K562 (cell line): Measurements from ENCODE around the gene ASCC3.

Experiments used
- MAFF ChIP-seq: IDR thresholded peaks from 2 replicates; pipeline ENCODE4 v1.6.1; 2012; ENCODE audit warnings: low read length, improper control_type of control experiment
- MAZ ChIP-seq, 2 experiments: fragments of 450-650 bp in 1 of 2; sonication (generic) in 1 of 2; formaldehyde crosslinking; IDR thresholded peaks in 1 of 2; conservative IDR thresholded peaks in 1 of 2; 2 replicates each; pipeline versions ENCODE4 v1.4.0 to v1.5.0; 2020; ENCODE audit warnings: mild to moderate bottlenecking in 1 of 2, missing genetic modification reagents in 1 of 2
- MECOM ChIP-seq: fragments of 250-450 bp; sonication (Bioruptor Pico); IDR thresholded peaks from 2 replicates; pipeline ENCODE4 v1.8.0; 2022; ENCODE audit warnings: inconsistent platforms
- MTA2 ChIP-seq: fragments of 450-650 bp; IDR thresholded peaks from 2 replicates; pipeline ENCODE4 v1.6.1; 2016; ENCODE audit warnings: low read depth
- MYC ChIP-seq, 2 experiments: fragments of 250-450 bp in 1 of 2; sonication (Bioruptor Pico) in 1 of 2; IDR thresholded peaks; 2 replicates each; pipeline versions ENCODE4 v1.5.1 to v1.6.1; 2012 to 2021; ENCODE audit warnings: low read depth in 2 of 2, borderline replicate concordance in 1 of 2, improper control_type of control experiment in 1 of 2, low read length in 1 of 2, mild to moderate bottlenecking in 1 of 2, moderate library complexity in 1 of 2
- PHF21A ChIP-seq: fragments of 450-650 bp; IDR thresholded peaks from 2 replicates; pipeline ENCODE4 v1.6.1; 2017; ENCODE audit warnings: low read depth, borderline replicate concordance
- POLR2A ChIP-seq: fragments of 450-650 bp; conservative IDR thresholded peaks from 2 replicates; pipeline ENCODE4 v1.6.1; 2016
- SPI1 ChIP-seq: IDR thresholded peaks from 2 replicates; pipeline ENCODE4 v1.6.1; 2011; ENCODE audit warnings: low read depth, low read length, control low read depth, borderline replicate concordance
- TAF1 ChIP-seq: IDR thresholded peaks from 2 replicates; pipeline ENCODE4 v1.6.1; 2011; ENCODE audit warnings: mild to moderate bottlenecking, low read length, moderate library complexity; ENCODE audit not compliant: insufficient read depth, control insufficient read depth, severe bottlenecking; ENCODE audit errors: extremely low read depth
- ZNF583 ChIP-seq: fragments of 250-450 bp; sonication (Bioruptor Pico); IDR thresholded peaks from 2 replicates; pipeline ENCODE4 v1.4.0; 2020
- TF ChIP-seq, protein P1 (sequence below): fragments of 250-450 bp; sonication (Bioruptor Pico); IDR thresholded peaks from 2 replicates; pipeline ENCODE4 v1.5.1; 2021; ENCODE audit warnings: mild to moderate bottlenecking
- TF ChIP-seq, protein P2 (sequence below), 2 experiments: fragments of 450-650 bp; conservative IDR thresholded peaks; 2 replicates each; pipeline ENCODE4 v1.6.1; 2017; ENCODE audit warnings: mild to moderate bottlenecking in 2 of 2, moderate library complexity in 2 of 2
- TF ChIP-seq, protein P3 (sequence below), 3 experiments: IDR thresholded peaks in 2 of 3; conservative IDR thresholded peaks in 1 of 3; 2 replicates each; pipeline ENCODE4 v1.5.1; 2011 to 2012; ENCODE audit warnings: low read length in 3 of 3, mild to moderate bottlenecking in 3 of 3, control low read depth in 2 of 3, improper control_type of control experiment in 1 of 3, inconsistent platforms in 1 of 3, low read depth in 1 of 3, mixed read lengths in 1 of 3, moderate library complexity in 1 of 3; ENCODE audit not compliant: insufficient read depth in 2 of 3

DNA sequence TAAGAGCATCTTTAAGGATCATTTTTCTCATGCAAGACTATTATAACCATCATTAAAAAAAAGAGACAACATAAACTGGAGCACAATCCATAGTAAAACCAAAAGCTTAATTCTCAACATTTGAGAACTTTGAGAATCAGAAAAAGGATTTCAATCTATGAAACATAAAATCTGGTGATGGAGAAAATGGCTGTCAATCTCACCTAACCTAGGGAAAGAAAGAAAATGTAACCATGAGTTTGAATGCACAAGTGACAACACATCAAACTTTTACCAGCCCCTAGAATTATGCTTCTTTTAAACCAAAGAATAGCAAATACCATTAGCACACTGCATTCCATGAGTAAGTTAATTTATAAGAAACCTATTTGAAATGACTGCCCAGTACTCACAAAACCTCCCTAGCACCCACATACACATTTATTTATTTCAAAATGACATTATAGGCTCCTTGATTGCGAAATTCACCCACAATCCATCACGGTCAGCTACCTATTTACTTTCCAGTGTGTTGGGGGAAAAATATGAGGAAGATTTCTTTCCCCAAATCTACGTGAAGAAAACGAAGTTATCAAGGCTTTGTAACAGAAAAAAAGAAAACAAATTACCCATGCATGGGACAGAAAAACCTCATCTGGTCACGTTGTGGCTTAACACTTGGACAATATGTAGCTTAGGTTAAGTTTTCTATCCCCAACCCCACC lies 828 bp downstream of the ASCC3 start:
- TF ChIP-seq ZNF583 (CRISPR knock-in tag) (no peak), MAFF (no peak), TAF1 (no peak), MTA2 (no peak), PHF21A (no peak), SPI1 (no peak), MAZ (CRISPR knock-in tag; conservative IDR thresholded peaks at IDR 0.05 in 1 of 2, IDR thresholded peaks at IDR 0.05 in 1 of 2) (no peak), POLR2A (no peak), MYC (IDR thresholded peaks at IDR 0.05; ENCODE audit: low read depth, low read length) (no peak), MYC (CRISPR knock-in tag; IDR thresholded peaks at IDR 0.05; ENCODE audit: borderline replicate concordance, low read depth) (no peak), MECOM (CRISPR knock-in tag) (no peak)
- TF ChIP-seq, protein P1, sequence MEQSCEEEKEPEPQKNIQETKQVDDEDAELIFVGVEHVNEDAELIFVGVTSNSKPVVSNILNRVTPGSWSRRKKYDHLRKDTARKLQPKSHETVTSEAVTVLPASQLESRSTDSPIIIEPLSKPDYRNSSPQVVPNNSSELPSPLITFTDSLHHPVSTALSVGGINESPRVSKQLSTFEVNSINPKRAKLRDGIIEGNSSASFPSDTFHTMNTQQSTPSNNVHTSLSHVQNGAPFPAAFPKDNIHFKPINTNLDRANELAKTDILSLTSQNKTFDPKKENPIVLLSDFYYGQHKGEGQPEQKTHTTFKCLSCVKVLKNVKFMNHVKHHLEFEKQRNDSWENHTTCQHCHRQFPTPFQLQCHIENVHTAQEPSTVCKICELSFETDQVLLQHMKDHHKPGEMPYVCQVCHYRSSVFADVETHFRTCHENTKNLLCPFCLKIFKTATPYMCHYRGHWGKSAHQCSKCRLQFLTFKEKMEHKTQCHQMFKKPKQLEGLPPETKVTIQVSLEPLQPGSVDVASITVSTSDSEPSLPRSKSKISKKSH (CRISPR knock-in tag): no peak
- TF ChIP-seq, protein P2, sequence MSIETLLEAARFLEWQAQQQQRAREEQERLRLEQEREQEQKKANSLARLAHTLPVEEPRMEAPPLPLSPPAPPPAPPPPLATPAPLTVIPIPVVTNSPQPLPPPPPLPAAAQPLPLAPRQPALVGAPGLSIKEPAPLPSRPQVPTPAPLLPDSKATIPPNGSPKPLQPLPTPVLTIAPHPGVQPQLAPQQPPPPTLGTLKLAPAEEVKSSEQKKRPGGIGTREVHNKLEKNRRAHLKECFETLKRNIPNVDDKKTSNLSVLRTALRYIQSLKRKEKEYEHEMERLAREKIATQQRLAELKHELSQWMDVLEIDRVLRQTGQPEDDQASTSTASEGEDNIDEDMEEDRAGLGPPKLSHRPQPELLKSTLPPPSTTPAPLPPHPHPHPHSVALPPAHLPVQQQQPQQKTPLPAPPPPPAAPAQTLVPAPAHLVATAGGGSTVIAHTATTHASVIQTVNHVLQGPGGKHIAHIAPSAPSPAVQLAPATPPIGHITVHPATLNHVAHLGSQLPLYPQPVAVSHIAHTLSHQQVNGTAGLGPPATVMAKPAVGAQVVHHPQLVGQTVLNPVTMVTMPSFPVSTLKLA (conservative IDR thresholded peaks at IDR 0.05): no peak
- TF ChIP-seq, protein P3, sequence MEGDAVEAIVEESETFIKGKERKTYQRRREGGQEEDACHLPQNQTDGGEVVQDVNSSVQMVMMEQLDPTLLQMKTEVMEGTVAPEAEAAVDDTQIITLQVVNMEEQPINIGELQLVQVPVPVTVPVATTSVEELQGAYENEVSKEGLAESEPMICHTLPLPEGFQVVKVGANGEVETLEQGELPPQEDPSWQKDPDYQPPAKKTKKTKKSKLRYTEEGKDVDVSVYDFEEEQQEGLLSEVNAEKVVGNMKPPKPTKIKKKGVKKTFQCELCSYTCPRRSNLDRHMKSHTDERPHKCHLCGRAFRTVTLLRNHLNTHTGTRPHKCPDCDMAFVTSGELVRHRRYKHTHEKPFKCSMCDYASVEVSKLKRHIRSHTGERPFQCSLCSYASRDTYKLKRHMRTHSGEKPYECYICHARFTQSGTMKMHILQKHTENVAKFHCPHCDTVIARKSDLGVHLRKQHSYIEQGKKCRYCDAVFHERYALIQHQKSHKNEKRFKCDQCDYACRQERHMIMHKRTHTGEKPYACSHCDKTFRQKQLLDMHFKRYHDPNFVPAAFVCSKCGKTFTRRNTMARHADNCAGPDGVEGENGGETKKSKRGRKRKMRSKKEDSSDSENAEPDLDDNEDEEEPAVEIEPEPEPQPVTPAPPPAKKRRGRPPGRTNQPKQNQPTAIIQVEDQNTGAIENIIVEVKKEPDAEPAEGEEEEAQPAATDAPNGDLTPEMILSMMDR (IDR thresholded peaks at IDR 0.05 in 2 of 3, conservative IDR thresholded peaks at IDR 0.05 in 1 of 3; ENCODE audit: insufficient read depth in 2 of 3, low read depth in 1 of 3, low read length in 3 of 3): no peak
